Measurements from ENCODE around the gene ITCH.

Gene ITCH

GRCh38 chr20:34560141-34560523, 197.1 kb downstream of the ITCH start:
- no peak for DNase-seq

- DNase-seq = no peak
These were observed 197.5 kb downstream of the ITCH start for GRCh38 chr20:34560614-34561013.
